ENCODE data around the gene TXNIP.
A peak's percentile ranks its signal among the peaks of the same experiment; 100 is the strongest.
"Not testable (repeated sequence)": the region's sequence is repeated elsewhere in the genome, so short reads cannot be mapped to it uniquely, and the experiment has no call there.

Gene TXNIP, protein sequence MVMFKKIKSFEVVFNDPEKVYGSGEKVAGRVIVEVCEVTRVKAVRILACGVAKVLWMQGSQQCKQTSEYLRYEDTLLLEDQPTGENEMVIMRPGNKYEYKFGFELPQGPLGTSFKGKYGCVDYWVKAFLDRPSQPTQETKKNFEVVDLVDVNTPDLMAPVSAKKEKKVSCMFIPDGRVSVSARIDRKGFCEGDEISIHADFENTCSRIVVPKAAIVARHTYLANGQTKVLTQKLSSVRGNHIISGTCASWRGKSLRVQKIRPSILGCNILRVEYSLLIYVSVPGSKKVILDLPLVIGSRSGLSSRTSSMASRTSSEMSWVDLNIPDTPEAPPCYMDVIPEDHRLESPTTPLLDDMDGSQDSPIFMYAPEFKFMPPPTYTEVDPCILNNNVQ

GRCh38 chr1:145996433-145997015 lies at the start of gene TXNIP:
Gene TXNIP, minus strand, starts transcription at chr1:145996579. Its CDS starts 313 bp downstream, at chr1:145996266.
- DNase-seq (ENCODE audit: low spot score): peak; percentile 100

GRCh38 chr1:146039844-146040194 lies 43.4 kb upstream of the TXNIP start:
- no peak for DNase-seq (ENCODE audit: low spot score)

DNA sequence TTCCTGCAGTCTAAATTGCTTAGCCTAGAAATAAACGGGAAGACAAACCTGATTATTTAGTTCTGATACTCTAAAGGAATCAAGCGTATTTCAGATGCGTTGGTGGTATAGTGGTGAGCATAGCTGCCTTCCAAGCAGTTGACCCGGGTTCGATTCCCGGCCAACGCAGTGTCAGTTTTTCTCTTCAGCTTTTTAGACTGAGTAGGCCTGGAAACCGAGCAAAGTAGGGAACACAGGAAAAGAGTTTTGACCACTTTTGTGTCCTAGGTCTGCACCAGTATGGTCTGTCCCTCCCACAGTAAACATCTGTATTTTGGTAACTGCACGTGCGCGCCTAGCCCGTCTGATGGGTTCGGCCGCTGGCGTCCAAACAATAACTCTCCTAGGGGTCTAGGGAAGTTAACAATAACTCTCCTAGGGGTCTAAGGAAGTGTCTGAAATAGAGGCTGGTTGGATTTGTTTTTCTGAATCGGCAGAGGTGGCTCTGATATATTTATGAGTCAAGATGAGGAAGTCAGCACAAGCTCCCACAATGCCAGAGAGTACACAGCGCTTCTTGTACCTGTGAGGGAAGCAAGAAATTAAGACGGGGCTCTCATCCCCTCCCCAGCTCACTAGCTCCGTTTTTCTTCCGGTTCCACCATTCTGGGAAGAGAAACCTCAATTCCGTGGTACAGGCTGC lies 40.7 kb upstream of the TXNIP start:
- no peak for DNase-seq (ENCODE audit: low spot score)

GRCh38 chr1:146036241-146036964 lies 40.0 kb upstream of the TXNIP start:
- no peak for DNase-seq (ENCODE audit: low spot score)

DNA sequence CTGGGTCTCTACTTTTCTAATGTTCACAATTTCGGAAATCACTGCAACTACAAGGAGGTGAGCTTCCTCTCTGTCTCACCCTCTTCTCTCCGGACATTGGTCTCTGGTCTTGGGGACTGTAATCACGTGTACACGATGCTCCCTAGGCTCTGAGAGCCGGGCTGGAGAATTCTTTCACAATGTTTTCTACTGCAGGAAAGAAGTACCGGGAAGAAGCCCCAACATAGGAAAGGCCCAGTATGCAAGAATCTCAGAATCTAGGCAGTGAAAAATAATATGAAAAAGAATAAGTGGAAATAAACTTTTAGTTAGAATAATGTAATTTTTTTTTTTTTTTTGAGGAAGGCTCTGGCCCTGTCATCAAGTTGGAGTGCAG lies 38.7 kb upstream of the TXNIP start:
- DNase-seq (ENCODE audit: low spot score): no peak

DNA sequence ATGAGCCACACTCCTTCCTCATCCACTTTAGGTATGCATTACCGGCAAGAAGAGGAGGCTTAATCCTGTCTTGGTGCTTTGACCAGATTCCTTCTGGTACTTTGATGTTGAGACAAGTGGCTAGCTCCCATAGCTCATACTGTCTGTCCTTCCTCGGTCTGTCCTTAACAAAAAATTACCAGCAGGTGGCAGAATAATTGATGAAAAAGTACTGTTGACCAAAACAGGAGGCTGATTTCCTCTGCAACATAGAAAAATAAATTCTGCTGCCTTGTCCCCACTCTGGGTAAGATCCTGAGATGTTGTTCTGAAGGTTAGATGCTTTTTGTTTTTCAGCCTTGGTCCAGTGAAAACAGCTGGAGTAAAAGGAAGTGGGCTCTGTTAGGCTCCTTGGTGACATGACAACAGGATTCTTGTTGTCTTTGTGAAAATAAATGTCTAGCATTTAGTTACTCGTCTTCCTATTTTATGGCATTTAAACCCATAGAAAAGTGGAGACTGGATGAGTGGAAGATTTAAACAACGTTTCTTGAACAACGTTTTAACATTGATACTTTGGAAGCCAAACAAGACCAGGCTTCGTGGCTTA lies 36.3 kb upstream of the TXNIP start:
- DNase-seq (ENCODE audit: low spot score): no peak

- no peak for DNase-seq (ENCODE audit: low spot score)
Measured at GRCh38 chr1:146031476-146031875, 35.1 kb upstream of the TXNIP start.

DNA sequence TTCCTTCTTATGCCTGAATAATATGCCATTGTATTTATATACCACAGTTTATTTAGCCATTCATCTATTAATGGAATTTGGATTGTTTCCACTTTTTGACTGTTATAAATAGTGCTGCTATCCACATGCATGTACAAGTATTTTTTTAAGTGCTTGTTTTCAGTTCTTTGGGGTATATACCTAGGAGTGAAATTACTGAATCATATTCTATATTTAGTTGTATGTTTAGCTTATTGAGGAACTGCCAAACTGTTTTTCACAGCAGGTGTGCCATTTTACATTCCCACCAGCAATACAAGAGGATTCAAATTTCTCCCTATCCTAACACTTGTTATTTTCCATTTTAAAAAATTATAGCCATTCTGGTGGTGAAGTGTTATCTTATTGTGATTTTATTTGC lies 32.7 kb upstream of the TXNIP start:
- no peak for DNase-seq (ENCODE audit: low spot score)

GRCh38 chr1:146026650-146027049 lies 30.3 kb upstream of the TXNIP start:
- DNase-seq (ENCODE audit: low spot score): not testable (repeated sequence)

DNA sequence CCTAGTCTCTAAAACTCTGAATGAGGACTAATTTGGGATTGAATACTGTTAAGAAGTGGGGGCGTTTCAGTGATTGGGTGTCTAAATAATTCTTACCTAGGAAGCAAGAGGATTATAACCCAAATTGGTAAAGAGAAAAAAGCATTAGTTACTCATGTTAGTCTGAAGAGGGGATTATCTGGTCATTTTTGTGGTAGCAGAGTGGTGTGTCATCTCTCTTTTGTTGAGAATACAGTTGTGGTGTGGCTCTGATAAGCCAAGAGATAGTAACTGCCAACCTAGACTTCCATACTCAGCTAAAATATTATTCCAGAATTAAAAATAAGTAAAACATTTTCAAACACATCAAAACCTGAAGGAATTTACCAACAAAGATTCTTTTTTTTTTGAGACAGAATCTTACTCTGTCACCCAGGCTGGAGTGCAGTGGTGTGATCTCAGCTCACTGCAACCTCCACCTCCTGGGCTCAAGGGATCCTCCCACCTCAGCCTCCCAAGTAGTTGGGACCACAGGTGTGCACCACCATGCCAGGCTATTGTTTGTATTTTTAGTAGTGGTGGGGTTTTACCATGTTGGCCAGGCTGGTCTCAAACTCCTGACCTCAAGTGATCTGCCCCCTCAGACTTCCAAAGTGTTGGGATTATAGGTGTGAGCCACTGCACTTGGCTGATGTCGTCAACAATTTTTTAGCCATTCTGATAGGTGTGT lies 29.6 kb upstream of the TXNIP start:
- not testable (repeated sequence) for DNase-seq (ENCODE audit: low spot score)

DNA sequence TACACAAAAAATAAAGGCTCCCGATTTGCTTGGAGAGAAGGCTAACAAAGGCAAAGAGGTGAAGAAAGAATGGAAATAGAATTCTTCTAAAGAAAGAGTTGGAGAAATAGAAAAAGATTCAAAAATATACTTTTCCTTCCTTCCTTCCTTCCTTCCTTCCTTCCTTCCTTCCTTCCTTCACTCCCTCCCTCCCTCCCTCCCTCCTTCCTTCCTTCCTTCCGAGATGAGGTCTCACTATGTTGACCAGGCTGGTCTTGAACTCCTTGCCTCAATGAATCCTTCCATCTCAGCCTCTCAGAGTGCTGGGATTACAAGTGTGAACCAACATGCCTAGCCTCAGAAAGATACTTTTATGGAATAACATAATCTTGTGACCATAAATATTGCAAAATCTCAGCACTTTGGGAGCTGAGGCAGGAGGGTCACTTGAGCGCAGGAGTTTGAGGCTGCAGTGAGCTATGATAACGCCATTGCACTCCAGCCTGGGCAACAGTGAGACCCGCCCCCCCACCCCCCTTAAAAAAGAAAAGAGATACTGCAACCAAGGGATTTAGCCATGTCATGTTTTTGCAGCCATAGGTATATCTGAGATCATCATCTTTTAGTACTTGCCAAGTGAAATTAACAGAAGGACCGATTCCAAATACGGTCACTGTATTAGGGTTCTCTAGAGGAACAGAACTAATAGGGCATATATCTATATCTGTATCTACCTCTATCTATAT lies 26.2 kb upstream of the TXNIP start:
- no peak for DNase-seq (ENCODE audit: low spot score)

DNA sequence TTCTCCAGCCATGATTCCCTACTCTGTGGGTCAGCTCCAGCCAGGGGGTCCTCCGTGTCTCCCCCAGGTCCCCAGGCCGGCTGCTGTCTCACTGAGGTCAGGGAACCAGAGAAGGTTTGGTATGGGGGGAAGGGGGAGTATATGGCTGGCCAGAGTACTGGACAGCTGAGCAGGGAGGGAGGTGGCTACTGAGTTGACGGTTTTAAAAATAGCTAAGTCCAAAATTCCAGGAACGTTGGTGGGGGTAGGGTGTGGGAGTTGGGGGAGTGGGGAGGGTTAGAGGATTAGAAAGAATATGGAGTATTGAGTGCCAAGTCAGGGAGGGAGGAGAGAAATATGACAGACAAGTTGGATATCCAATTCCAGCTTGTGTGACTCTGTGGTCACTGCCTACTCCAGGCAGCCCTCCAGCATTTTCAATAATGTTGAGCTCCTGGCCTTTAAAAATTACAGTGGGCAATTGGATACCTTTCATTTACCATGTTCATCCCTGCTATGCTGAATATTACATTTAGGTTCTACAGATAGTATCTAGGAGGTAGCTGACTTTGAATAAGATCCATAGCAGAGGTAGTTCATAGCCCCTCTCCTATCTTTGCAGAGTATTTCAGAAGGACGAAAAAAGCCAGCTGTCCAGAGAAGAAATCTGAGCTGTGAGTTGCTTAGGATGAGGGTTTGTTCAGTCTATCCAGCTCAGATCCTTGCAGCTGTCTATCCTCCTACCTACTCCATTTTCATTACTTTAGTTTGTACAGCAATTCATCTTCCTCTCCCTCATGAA lies 25.4 kb upstream of the TXNIP start, which contains the start of gene HJV:
HJV (minus strand) TSS at position 114 of the 781 bp plus-strand sequence. CDS start 1,504 bp downstream, outside the sequence.
- DNase-seq (ENCODE audit: low spot score): no peak

DNA sequence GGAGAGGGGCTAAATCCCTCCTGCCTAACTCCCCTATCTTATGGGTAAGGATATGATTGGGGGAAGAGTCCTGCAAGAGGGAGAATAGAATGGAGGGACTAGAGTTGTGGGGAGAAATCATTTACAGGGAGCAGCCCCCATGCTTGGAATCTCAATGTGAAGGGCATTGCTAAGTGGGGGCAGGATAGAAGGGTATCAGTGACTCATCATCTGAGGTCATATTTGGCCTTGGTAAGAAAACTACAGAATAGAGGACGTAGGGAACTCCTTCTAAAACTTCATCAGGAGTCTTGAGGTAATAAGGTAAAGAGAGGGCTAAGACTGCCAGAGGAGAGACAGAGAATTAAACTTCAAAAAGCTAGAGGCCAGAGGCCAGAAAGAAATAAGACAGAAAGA lies 24.7 kb upstream of the TXNIP start:
- DNase-seq (ENCODE audit: low spot score): no peak

- no peak for DNase-seq (ENCODE audit: low spot score)
Measured at GRCh38 chr1:146020058-146021049, 24.0 kb upstream of the TXNIP start.

GRCh38 chr1:146019231-146020057 lies 23.1 kb upstream of the TXNIP start:
- peak; percentile 70 for DNase-seq (ENCODE audit: low spot score)

DNA sequence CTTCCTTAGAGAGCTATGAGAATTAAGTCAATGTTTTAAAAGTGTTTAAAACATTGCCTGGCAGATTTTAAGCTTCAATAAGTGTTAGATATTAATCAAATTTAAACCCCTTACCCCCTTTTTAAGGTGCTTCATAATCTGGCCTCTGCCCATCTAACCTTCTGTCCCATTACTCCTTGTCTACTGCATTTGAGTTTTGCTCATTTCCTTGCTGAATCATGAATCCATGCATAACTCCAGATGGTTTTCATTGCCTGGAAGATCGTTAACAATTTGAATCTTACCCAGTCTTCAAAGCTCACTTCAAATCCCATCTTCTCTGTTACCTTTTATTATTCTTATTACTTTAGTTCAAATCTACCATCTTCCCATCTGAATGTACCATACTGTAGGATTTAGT lies 20.5 kb upstream of the TXNIP start:
- DNase-seq (ENCODE audit: low spot score): no peak

DNA sequence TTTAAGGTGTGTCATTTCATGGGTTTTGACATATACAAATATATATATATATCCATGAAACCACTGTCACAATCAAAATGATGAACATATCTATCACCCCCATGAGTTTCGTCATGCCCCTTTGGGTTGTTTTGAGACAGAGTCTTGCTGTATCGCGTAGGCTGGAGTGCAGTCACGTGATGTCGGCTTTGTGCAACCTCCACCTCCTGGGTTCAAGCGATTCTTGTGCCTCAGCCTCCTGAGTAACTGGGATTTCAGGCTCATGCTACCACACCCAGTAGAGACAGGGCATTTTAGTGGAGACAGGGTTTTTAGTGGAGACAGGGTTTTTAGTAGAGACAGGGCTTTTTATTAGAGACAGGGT lies 17.2 kb upstream of the TXNIP start:
- no peak for DNase-seq (ENCODE audit: low spot score)

All from iPS-NIHi11 (cell line).